MV-4-11 (cell line): ENCODE data around the gene ATP13A1.
"Not testable (repeated sequence)": the region's sequence is repeated elsewhere in the genome, so short reads cannot be mapped to it uniquely, and the experiment has no call there.

Source experiments
- DNase-seq: peaks from one replicate; lab custom pipeline; 2025; lab: John Stamatoyannopoulos, UW

The ATP13A1 gene

GRCh38 chr19:19663256-19664120, at the start of gene ATP13A1:
TSS of gene ATP13A1 (minus strand) at chr19:19663676. CDS start at chr19:19663666, 10 bp downstream.
- DNase-seq = peak; percentile 99

- DNase-seq = no peak
These were observed 48.7 kb upstream of the ATP13A1 start for GRCh38 chr19:19711934-19712828.

- no peak for DNase-seq
These were observed 47.9 kb upstream of the ATP13A1 start for GRCh38 chr19:19711306-19711933.

- DNase-seq = no peak
These were observed 47.0 kb upstream of the ATP13A1 start for GRCh38 chr19:19710506-19710905.

- no peak for DNase-seq
These were observed 41.4 kb upstream of the ATP13A1 start for GRCh38 chr19:19704836-19705235.

- not testable (repeated sequence) for DNase-seq
These were observed 37.0 kb upstream of the ATP13A1 start for GRCh38 chr19:19700493-19700892.

- peak; percentile 36 for DNase-seq
These were observed 34.1 kb upstream of the ATP13A1 start for GRCh38 chr19:19697589-19697988.

- DNase-seq = no peak
These were observed 32.9 kb upstream of the ATP13A1 start for GRCh38 chr19:19696386-19696785.

- no peak for DNase-seq
These were observed 28.2 kb upstream of the ATP13A1 start for GRCh38 chr19:19691683-19692082.

GRCh38 chr19:19689023-19689422, 25.5 kb upstream of the ATP13A1 start:
- not testable (repeated sequence) for DNase-seq

GRCh38 chr19:19687090-19687489, 23.6 kb upstream of the ATP13A1 start:
- no peak for DNase-seq

GRCh38 chr19:19686580-19686979, 23.1 kb upstream of the ATP13A1 start:
- no peak for DNase-seq

- not testable (repeated sequence) for DNase-seq
These were observed 22.6 kb upstream of the ATP13A1 start for GRCh38 chr19:19686119-19686518.

- no peak for DNase-seq
These were observed 15.9 kb upstream of the ATP13A1 start for GRCh38 chr19:19679176-19680073.

GRCh38 chr19:19677579-19677978, 14.1 kb upstream of the ATP13A1 start:
- no peak for DNase-seq

GRCh38 chr19:19674315-19674714, 10.8 kb upstream of the ATP13A1 start:
- DNase-seq = no peak

GRCh38 chr19:19672816-19673215, 9.3 kb upstream of the ATP13A1 start:
- no peak for DNase-seq

GRCh38 chr19:19670070-19670551, 6.6 kb upstream of the ATP13A1 start:
- no peak for DNase-seq

GRCh38 chr19:19668230-19669012, 4.9 kb upstream of the ATP13A1 start, which contains the start of gene ZNF101:
TSS of gene ZNF101 (plus strand) at chr19:19668839. CDS start at chr19:19668964, 125 bp downstream.
- peak; percentile 99 for DNase-seq

GRCh38 chr19:19665420-19665948, 2.0 kb upstream of the ATP13A1 start:
- not testable (repeated sequence) for DNase-seq
